Measurements from ENCODE around the gene DCUN1D2. TPM values are rescaled to one million over a fixed set of nuclear protein-coding genes. Genes with fewer than 3 reads are reported as not detected.

DCUN1D2 gene
- total RNA-seq, 1 donor from 2014 or later: 29.9 TPM

DNA sequence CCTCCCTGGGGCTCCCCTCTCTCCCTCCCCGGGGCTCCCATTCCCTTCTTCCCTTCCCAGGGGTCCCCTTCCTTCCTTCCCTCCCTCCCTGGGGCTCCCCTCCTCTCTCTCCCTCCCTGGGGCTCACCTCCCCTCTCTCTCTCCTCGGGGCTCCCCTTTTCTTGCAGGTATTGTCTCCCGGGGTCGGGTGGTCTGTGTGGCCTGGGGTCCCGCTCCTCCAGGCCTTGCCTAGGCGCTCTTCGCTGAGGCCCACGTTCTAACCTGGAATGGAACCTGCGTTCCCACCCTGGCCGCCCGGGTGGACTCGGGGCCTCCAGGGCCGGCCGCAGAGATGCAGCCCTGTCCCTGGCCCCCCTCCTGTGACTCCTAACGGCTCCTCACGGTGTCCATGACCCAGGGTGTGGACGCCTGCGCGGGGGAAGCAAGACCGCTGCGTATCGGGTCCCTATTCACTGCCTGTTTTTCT is 940 bp upstream of the DCUN1D2 start:
- peak overlapping the region; percentile 87 for H3K4me3 Mint-ChIP-seq
- no peaks in the 10 kb centered on the region for H3K9me3 Mint-ChIP-seq
- H3K27ac Mint-ChIP-seq: peak overlapping the region; percentile 80
- intact Hi-C loops (cut with micrococcal nuclease): loop anchor here (2.0 to 5.0 kb wide), 3 partner anchors 93 to 743 kb away; partner anchors contain the start of genes CDC16, CUL4A, PCID2 and TFDP1
- peak; percentile 65 for DNase-seq
- H3K4me1 Mint-ChIP-seq: peaks cover 51% of the 10 kb centered on the region
- peaks cover 19% of the 10 kb centered on the region for H3K36me3 Mint-ChIP-seq (ENCODE audit: low read depth)
- no peaks in the 10 kb centered on the region for H3K27me3 Mint-ChIP-seq

DNA sequence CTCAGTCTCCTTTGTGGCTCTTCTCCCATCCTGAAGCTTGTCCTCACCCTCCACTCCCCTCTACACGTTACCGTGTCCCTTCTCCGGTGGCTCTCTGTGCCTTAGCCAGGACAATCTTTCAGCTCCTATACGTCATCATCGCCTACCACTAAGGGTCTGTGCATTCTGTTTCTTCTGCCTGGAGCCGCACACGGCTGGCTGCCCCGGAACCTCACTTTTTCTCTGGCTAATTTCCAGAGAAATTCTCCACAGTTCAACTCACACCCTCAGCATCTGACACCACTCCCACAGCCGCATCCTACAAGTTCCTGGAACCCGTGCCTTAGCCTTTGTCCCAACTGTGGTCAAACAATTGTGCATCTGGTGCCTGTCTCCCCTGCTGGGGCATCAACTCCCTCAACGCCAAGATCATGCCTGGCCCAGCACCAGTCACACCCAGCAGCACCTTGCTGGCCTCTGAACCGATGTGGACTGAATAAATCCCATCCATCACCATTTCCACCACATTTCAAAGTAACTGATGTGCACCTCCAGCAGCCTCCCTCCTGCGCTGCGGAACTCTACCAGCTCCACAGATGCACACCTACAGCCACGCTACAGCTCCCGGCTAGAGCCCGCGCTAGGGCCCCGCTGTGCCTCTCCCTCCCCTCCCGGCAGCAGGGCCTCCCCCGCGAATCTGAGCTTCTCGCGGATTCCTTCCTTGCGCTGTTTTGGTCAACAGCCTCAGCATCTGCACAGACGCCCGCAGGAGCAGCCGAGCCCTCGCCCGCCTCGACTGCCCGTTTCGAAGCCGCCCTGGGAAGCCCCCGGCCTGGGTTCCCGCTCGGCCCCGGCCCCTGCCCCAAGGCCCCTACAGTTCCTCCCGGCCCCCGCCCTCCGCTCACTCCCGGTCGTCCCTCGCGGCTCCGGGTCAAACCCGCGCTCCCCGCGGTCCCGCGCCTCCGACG is 689 bp downstream of the DCUN1D2 start:
- H3K9me3 Mint-ChIP-seq: no peaks in the 10 kb centered on the region
- DNase-seq: peak; percentile 82
- H3K27ac Mint-ChIP-seq: peak overlapping the region; percentile 89
- peaks cover 8% of the 10 kb centered on the region for H3K36me3 Mint-ChIP-seq (ENCODE audit: low read depth)
- H3K4me3 Mint-ChIP-seq: peak overlapping the region; percentile 93
- H3K27me3 Mint-ChIP-seq: no peaks in the 10 kb centered on the region
- intact Hi-C loops (cut with micrococcal nuclease): loop anchor here (1.0 to 5.0 kb wide), 4 partner anchors 95 to 745 kb away; partner anchors contain the start of genes CDC16, CUL4A, LAMP1 and PCID2
- peaks cover 44% of the 10 kb centered on the region for H3K4me1 Mint-ChIP-seq

DNA sequence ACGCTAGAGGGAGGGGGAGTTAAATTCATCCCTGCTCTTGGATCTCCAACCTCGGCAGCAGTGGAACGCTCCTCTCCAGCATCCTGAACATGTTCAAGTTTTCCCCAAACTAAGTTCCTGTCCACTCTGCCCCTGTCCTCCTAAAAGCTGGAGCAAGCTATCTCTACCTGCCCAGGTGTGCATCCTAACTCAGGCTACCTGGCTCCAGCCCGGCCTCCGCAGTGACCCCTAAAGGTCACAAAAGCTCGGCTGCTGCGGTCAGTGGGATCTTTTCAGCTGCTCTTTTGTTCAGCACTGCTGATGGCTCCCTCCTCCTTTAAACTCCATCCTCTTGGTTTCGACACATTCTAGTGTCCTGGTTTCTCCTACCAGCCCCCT is 1.4 kb downstream of the DCUN1D2 start:
- H3K27ac Mint-ChIP-seq: no peak overlapping the region
- no peak for DNase-seq
- intact Hi-C loops (cut with micrococcal nuclease): no loop called here
- peak overlapping the region; percentile 93 for H3K4me3 Mint-ChIP-seq
- peaks cover 42% of the 10 kb centered on the region for H3K4me1 Mint-ChIP-seq
- peaks cover 6% of the 10 kb centered on the region for H3K36me3 Mint-ChIP-seq (ENCODE audit: low read depth)
- H3K27me3 Mint-ChIP-seq: no peaks in the 10 kb centered on the region
- H3K9me3 Mint-ChIP-seq: no peaks in the 10 kb centered on the region

DNA sequence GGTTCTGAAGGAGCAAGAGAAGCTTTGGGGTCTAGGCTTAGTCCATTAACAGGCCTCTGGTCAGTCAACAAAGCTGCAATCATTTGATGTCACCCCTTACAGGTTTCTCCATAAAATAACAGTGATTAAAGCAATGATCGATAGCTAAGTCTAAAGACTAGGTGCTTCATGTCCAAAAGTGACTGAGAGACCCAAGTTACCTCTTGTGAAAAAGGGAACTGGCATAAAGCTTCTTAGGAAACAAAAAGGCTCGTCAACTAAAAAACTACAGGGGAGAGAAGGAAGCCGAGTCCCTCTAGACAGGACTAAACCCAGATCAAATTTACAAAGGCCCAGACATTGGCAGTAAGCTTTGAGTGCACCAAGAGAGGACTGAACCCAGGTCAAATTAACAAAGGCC is 2.2 kb downstream of the DCUN1D2 start:
- Mint-ChIP-seq H3K27me3 (no peaks in the 10 kb centered on the region), H3K27ac (no peak overlapping the region), H3K9me3 (no peaks in the 10 kb centered on the region), H3K4me3 (peak overlapping the region; percentile 14), H3K4me1 (peaks cover 35% of the 10 kb centered on the region), H3K36me3 (ENCODE audit: low read depth) (peaks cover 5% of the 10 kb centered on the region)
- intact Hi-C loops (cut with micrococcal nuclease): no loop called here
- DNase-seq: no peak

DNA sequence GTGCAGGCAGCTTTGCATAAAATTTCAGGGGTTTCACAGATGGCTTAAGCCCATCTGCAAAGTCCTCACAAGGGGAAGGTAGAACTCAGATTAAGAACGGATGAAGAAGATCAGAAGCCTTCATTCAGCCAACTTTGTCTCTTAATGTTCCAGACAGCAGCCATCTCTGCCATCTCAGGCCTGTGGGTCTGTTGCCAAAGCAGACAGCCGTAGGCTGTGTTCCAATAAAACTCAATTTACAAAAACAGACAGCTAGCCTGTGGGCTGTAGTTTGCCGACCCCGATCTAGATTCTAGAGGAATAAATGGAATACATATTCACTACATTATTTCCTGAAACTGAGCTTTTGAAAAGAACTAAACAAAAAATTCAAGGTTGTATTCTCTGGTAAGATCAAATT is 3.8 kb downstream of the DCUN1D2 start:
- Mint-ChIP-seq H3K4me3 (no peak overlapping the region), H3K9me3 (no peaks in the 10 kb centered on the region), H3K4me1 (peaks cover 29% of the 10 kb centered on the region)

DNA sequence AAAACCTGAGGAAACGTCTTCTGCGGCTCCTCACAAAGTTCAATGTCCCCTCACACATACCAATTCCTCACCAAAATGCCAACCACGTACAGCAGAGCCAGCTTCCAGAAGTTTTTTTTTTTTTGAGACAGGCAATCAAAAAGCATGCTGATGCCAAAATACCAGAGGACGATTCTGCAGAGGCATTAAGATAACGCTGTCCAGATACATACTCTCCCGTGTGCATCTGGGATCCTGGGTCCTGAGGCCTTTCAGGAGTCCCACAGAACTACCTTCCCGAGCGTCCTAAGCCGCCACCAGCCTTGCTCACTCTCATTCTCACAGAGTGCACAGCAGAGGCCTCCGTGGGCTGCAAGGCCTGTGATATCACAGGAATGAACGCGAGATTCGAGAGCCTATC is 5.0 kb downstream of the DCUN1D2 start:
- Mint-ChIP-seq H3K27me3 (no peaks in the 10 kb centered on the region), H3K4me3 (no peak overlapping the region), H3K4me1 (peaks cover 25% of the 10 kb centered on the region), H3K27ac (no peak overlapping the region), H3K36me3 (ENCODE audit: low read depth) (peaks cover 5% of the 10 kb centered on the region), H3K9me3 (no peaks in the 10 kb centered on the region)
- DNase-seq: no peak
- intact Hi-C loops (cut with micrococcal nuclease): no loop called here

More for the DNA sequence above, 3.8 kb downstream of the DCUN1D2 start:
- intact Hi-C loops (cut with micrococcal nuclease): no loop called here
- no peak for DNase-seq
- H3K36me3 Mint-ChIP-seq (ENCODE audit: low read depth): peaks cover 5% of the 10 kb centered on the region
- no peak overlapping the region for H3K27ac Mint-ChIP-seq
- H3K27me3 Mint-ChIP-seq: no peaks in the 10 kb centered on the region

DNA sequence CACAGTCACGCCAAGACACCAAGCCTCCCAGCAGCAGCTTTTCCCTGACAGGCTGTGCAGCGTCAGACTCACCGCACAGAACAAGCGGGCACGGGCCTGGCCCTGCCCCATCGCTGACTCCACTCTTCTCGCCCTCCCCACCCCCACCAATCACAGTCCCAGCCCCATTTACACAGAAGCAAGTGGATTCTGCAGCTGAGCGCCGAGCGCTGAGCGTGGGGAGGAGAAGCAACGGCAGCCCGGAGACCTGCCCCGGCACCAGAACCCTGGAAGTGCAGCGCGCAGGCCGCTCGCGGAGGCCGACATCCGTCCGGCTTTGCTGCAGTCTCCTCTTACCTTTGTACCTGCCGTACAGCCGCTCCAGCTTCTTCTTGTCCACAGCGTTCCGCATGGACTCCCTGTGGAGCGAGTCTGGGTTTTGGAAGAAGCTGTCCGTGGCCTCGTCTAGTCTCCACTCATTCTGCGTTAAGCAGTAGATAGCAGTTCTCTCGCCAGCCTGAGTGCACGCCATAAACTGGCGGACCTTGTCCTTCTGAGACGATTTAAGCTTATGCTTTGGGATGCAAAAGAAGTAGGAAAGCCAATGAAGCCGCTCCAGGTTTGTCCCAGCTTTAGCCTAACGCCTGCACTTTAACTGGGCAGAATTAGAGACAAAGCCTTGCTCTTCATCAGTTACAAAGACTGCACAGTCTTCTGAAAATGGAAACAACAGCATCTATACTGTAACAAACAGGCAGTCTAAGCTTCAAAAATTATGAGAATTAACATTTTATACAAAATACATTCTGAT is 6.8 kb downstream of the DCUN1D2 start:
- Mint-ChIP-seq H3K9me3 (no peaks in the 10 kb centered on the region), H3K27ac (no peak overlapping the region), H3K27me3 (no peaks in the 10 kb centered on the region), H3K36me3 (ENCODE audit: low read depth) (peaks cover 17% of the 10 kb centered on the region), H3K4me1 (peaks cover 15% of the 10 kb centered on the region), H3K4me3 (no peak overlapping the region)
- DNase-seq: no peak
- intact Hi-C loops (cut with micrococcal nuclease): no loop called here

DNA sequence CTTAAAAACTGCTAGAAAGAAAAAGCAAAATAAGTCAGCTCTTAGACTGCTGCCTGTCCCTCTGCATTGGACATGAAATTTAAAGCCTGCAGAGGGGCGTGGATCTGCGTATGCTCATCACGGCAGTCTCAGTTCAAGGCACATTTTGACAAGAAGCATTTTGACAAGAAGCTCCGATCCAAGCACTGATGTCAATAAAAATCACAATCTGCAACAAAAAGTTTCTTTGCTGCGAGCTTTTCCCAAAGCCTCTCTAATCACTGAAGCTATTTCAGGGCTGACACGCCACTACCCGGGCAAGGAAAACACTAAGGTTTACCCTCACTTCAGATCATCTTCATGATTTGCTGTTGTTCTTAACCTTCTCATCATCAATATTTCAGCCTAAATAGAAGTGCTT is 7.4 kb downstream of the DCUN1D2 start:
- Mint-ChIP-seq H3K27ac (no peak overlapping the region), H3K4me1 (peaks cover 10% of the 10 kb centered on the region)

DNA sequence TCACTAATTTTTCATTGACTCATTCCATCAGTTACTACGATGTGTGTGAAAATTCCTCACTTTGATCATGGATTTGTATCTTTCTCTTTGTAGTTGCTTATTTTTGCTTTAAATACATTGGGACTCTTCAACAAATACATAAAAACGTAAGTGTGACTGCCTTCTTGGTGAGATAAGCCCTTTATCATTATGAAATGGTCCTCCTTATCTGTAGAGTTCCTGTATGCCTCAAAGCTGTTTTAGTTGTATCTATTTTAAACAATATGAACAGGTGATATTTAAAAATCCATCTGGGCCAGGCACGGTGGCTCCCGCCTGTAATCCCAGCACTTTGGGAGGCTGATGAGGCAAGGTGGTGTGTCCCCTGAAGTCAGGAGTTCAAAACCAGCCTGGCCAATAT is 11.3 kb downstream of the DCUN1D2 start:
- peaks cover 19% of the 10 kb centered on the region for H3K36me3 Mint-ChIP-seq (ENCODE audit: low read depth)
- H3K9me3 Mint-ChIP-seq: no peaks in the 10 kb centered on the region

More for the DNA sequence above, 7.4 kb downstream of the DCUN1D2 start:
- no peaks in the 10 kb centered on the region for H3K9me3 Mint-ChIP-seq
- no peaks in the 10 kb centered on the region for H3K27me3 Mint-ChIP-seq
- no peak overlapping the region for H3K4me3 Mint-ChIP-seq
- intact Hi-C loops (cut with micrococcal nuclease): no loop called here
- no peak for DNase-seq
- peaks cover 14% of the 10 kb centered on the region for H3K36me3 Mint-ChIP-seq (ENCODE audit: low read depth)

DNA sequence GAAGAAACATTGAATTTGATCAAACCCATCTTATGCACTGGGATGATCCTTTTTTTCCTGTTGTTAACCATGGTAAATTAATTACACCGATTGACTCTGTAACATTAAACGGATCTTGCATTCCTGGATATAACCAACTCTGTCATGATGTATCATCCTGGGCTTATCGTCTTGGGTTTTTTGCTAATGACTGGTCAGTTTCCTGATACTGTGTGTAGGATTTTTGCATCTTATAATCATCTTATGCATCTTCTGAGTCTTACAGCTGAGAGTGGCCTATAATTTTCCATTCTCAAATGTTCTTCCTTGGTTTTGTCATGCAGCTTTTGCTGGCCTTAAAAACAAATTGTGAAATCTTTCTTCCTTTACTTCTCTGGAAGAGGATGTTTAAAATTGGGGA is 12.8 kb downstream of the DCUN1D2 start:
- Mint-ChIP-seq H3K27ac (no peak overlapping the region), H3K4me1 (no peaks in the 10 kb centered on the region), H3K36me3 (ENCODE audit: low read depth) (peaks cover 30% of the 10 kb centered on the region), H3K9me3 (no peaks in the 10 kb centered on the region), H3K4me3 (no peak overlapping the region), H3K27me3 (no peaks in the 10 kb centered on the region)
- no peak for DNase-seq
- intact Hi-C loops (cut with micrococcal nuclease): no loop called here

More for the DNA sequence above, 11.3 kb downstream of the DCUN1D2 start:
- Mint-ChIP-seq H3K4me1 (peaks cover under 1% of the 10 kb centered on the region), H3K27ac (no peak overlapping the region), H3K4me3 (no peak overlapping the region), H3K27me3 (no peaks in the 10 kb centered on the region)
- intact Hi-C loops (cut with micrococcal nuclease): no loop called here
- no peak for DNase-seq

DNA sequence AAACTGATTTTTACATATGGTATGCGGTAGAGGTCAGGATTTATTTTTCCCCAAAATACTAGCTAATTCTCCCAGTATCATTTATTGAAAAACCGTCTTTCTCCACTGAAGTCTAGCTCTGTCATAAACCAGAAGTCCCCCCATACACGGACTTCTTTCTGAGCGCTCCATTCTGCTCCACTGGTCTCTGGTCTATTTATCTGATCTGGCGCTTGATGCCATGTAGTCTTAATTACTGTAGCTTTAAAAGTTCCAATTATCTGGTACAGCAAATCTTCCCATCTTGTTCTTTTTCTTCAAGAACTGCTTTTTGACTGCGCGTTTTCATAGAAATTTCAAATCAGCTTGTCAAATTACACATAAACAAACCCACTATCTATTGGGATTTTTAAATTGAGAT is 13.7 kb downstream of the DCUN1D2 start:
- peaks cover 31% of the 10 kb centered on the region for H3K36me3 Mint-ChIP-seq (ENCODE audit: low read depth)
- no peaks in the 10 kb centered on the region for H3K9me3 Mint-ChIP-seq
- H3K27me3 Mint-ChIP-seq: no peaks in the 10 kb centered on the region
- DNase-seq: no peak
- intact Hi-C loops (cut with micrococcal nuclease): no loop called here
- H3K27ac Mint-ChIP-seq: no peak overlapping the region
- no peak overlapping the region for H3K4me3 Mint-ChIP-seq
- no peaks in the 10 kb centered on the region for H3K4me1 Mint-ChIP-seq

DNA sequence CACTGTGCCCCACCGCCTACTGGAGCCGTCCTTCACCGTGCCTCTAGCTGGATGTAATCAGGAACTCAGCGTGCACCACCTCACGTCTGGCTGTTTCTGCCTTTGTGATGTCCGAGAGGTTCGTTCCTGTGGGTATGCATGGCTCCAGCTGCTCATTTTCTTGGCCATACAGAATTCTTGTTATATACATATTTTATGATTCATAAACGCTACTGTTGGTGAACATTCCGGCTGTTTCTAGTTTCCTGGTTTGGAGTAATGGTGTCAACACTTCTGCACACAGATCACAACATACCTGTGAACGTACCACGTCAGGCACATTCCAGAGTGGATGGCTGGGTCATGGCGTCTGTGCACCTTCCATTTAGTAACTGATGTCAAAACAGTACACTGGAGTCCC is 14.6 kb downstream of the DCUN1D2 start:
- Mint-ChIP-seq H3K27ac (no peak overlapping the region), H3K9me3 (no peaks in the 10 kb centered on the region), H3K4me3 (no peak overlapping the region), H3K27me3 (no peaks in the 10 kb centered on the region), H3K36me3 (ENCODE audit: low read depth) (peaks cover 37% of the 10 kb centered on the region), H3K4me1 (no peaks in the 10 kb centered on the region)
- DNase-seq: no peak
- intact Hi-C loops (cut with micrococcal nuclease): no loop called here

DNA sequence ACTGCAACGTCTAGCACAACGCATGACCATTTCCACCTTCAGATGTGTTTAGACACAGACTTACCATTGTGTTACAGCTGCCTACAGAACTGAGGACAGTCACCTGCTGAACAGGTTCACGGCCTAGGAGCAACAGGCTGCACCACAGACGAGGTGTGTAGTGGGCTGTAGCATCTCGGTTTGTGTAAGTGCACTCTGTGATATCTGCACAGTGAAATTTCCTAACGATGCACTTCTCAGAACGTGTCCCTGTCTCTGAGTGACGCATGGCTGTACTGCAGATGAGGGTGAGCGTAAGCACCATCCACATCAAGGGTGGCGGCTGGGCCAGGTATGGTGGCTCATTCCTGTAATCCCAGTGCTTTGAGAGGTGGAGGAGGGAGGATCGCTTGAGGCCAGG is 15.2 kb downstream of the DCUN1D2 start:
- intact Hi-C loops (cut with micrococcal nuclease): no loop called here
- H3K27me3 Mint-ChIP-seq: no peaks in the 10 kb centered on the region
- no peaks in the 10 kb centered on the region for H3K4me1 Mint-ChIP-seq
- no peak for DNase-seq
- H3K36me3 Mint-ChIP-seq (ENCODE audit: low read depth): peaks cover 37% of the 10 kb centered on the region
- H3K9me3 Mint-ChIP-seq: no peaks in the 10 kb centered on the region
- H3K27ac Mint-ChIP-seq: no peak overlapping the region
- H3K4me3 Mint-ChIP-seq: no peak overlapping the region

DNA sequence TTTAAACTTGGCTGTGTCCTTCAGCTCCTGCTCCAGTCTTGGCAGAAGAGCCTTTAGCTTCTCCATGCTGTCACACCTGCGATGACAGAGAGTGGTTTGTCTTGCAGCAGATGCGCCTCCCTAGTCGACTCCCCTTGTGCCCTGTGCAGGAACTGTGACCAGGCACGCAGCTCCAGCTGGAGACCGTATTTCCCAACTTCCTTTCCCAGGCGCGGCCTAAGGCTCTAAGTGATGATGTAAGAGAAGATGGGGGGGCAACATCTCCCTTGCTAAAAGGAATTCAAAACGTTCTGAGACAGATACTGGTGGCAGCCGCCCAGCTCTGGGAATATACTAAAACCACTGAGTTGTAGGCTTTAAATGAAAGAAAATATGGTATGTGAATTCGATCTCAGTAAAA is 16.3 kb downstream of the DCUN1D2 start:
- H3K27ac Mint-ChIP-seq: no peak overlapping the region
- peaks cover 33% of the 10 kb centered on the region for H3K36me3 Mint-ChIP-seq (ENCODE audit: low read depth)
- no peak overlapping the region for H3K4me3 Mint-ChIP-seq
- intact Hi-C loops (cut with micrococcal nuclease): no loop called here
- H3K27me3 Mint-ChIP-seq: no peaks in the 10 kb centered on the region
- no peaks in the 10 kb centered on the region for H3K9me3 Mint-ChIP-seq
- H3K4me1 Mint-ChIP-seq: no peaks in the 10 kb centered on the region
- no peak for DNase-seq
